ENCODE measurements around the gene ATG4B. TPM values are rescaled to one million over a fixed set of nuclear protein-coding genes. Genes with fewer than 3 reads are reported as not detected.

The ATG4B gene
- total and polyA plus RNA-seq, 4 donors, result 53.8 to 124 (median 74.1) TPM

- peaks cover 36% of the 10 kb centered on the region for H3K36me3 ChIP-seq (ENCODE audit: control insufficient read depth, insufficient read depth, low read length)
- no peaks in the 10 kb centered on the region for H3K9me3 ChIP-seq (ENCODE audit: control insufficient read depth, insufficient read depth, low read length)
- H3K4me3 ChIP-seq (ENCODE audit: low read depth, low read length), result no peak overlapping the region
- no peak overlapping the region for H3K27ac ChIP-seq (ENCODE audit: low read depth, low read length)
- peaks cover 8% of the 10 kb centered on the region for H3K4me1 ChIP-seq (ENCODE audit: control insufficient read depth, insufficient read depth, low read length)
- 94% methylated on average over 6 of the region's 6 CpGs for WGBS (ENCODE audit: insufficient coverage)
- no peak for DNase-seq (ENCODE audit: low read depth in 4 of 6, low spot score in 6 of 6)
- H3K27me3 ChIP-seq (ENCODE audit: control insufficient read depth, insufficient read depth, low read length), result no peaks in the 10 kb centered on the region
Observed at GRCh38 chr2:241649927-241650326, 12.4 kb downstream of the ATG4B start.

- Histone ChIP-seq H3K9me3 (ENCODE audit: control insufficient read depth, insufficient read depth, low read length) (no peaks in the 10 kb centered on the region), H3K27me3 (ENCODE audit: control insufficient read depth, insufficient read depth, low read length) (no peaks in the 10 kb centered on the region), H3K36me3 (ENCODE audit: control insufficient read depth, insufficient read depth, low read length) (peaks cover 53% of the 10 kb centered on the region), H3K4me1 (ENCODE audit: control insufficient read depth, insufficient read depth, low read length) (peaks cover 6% of the 10 kb centered on the region), H3K27ac (ENCODE audit: low read depth, low read length) (no peak overlapping the region), H3K4me3 (ENCODE audit: low read depth, low read length) (no peak overlapping the region)
- no peak for DNase-seq (ENCODE audit: low read depth in 4 of 6, low spot score in 6 of 6)
- WGBS (ENCODE audit: insufficient coverage), result 100% methylated on average over 1 of the region's 9 CpGs
Observed at GRCh38 chr2:241652142-241652541, 14.6 kb downstream of the ATG4B start.

- Histone ChIP-seq H3K27ac (ENCODE audit: low read depth, low read length) (no peak overlapping the region), H3K4me3 (ENCODE audit: low read depth, low read length) (no peak overlapping the region), H3K36me3 (ENCODE audit: control insufficient read depth, insufficient read depth, low read length) (peaks cover 54% of the 10 kb centered on the region), H3K4me1 (ENCODE audit: control insufficient read depth, insufficient read depth, low read length) (peaks cover 6% of the 10 kb centered on the region), H3K27me3 (ENCODE audit: control insufficient read depth, insufficient read depth, low read length) (no peaks in the 10 kb centered on the region), H3K9me3 (ENCODE audit: control insufficient read depth, insufficient read depth, low read length) (no peaks in the 10 kb centered on the region)
- no peak for DNase-seq (ENCODE audit: low read depth in 4 of 6, low spot score in 6 of 6)
- WGBS (ENCODE audit: insufficient coverage), result 96% methylated on average over 9 of the region's 9 CpGs
Observed at GRCh38 chr2:241652722-241653121, 15.2 kb downstream of the ATG4B start.

GRCh38 chr2:241653210-241653750 lies 15.8 kb downstream of the ATG4B start:
- no peak overlapping the region for H3K4me3 ChIP-seq (ENCODE audit: low read depth, low read length)
- no peaks in the 10 kb centered on the region for H3K9me3 ChIP-seq (ENCODE audit: control insufficient read depth, insufficient read depth, low read length)
- peaks cover 5% of the 10 kb centered on the region for H3K4me1 ChIP-seq (ENCODE audit: control insufficient read depth, insufficient read depth, low read length)
- 97% methylated on average over 13 of the region's 13 CpGs for WGBS (ENCODE audit: insufficient coverage)
- no peaks in the 10 kb centered on the region for H3K27me3 ChIP-seq (ENCODE audit: control insufficient read depth, insufficient read depth, low read length)
- no peak overlapping the region for H3K27ac ChIP-seq (ENCODE audit: low read depth, low read length)
- peaks cover 60% of the 10 kb centered on the region for H3K36me3 ChIP-seq (ENCODE audit: control insufficient read depth, insufficient read depth, low read length)
- DNase-seq (ENCODE audit: low read depth in 4 of 6, low spot score in 6 of 6), result no peak

GRCh38 chr2:241654551-241654950 lies 17.1 kb downstream of the ATG4B start:
- DNase-seq (ENCODE audit: low read depth in 4 of 6, low spot score in 6 of 6), result no peak
- Histone ChIP-seq H3K4me1 (ENCODE audit: control insufficient read depth, insufficient read depth, low read length) (no peaks in the 10 kb centered on the region), H3K27me3 (ENCODE audit: control insufficient read depth, insufficient read depth, low read length) (no peaks in the 10 kb centered on the region), H3K36me3 (ENCODE audit: control insufficient read depth, insufficient read depth, low read length) (peaks cover 72% of the 10 kb centered on the region), H3K9me3 (ENCODE audit: control insufficient read depth, insufficient read depth, low read length) (no peaks in the 10 kb centered on the region), H3K4me3 (ENCODE audit: low read depth, low read length) (no peak overlapping the region), H3K27ac (ENCODE audit: low read depth, low read length) (no peak overlapping the region)
- 91% methylated on average over 3 of the region's 12 CpGs for WGBS (ENCODE audit: insufficient coverage)

- DNase-seq (ENCODE audit: low read depth in 4 of 6, low spot score in 6 of 6), result no peak
- Histone ChIP-seq H3K27me3 (ENCODE audit: control insufficient read depth, insufficient read depth, low read length) (no peaks in the 10 kb centered on the region), H3K4me3 (ENCODE audit: low read depth, low read length) (no peak overlapping the region), H3K27ac (ENCODE audit: low read depth, low read length) (no peak overlapping the region), H3K4me1 (ENCODE audit: control insufficient read depth, insufficient read depth, low read length) (no peaks in the 10 kb centered on the region), H3K9me3 (ENCODE audit: control insufficient read depth, insufficient read depth, low read length) (no peaks in the 10 kb centered on the region), H3K36me3 (ENCODE audit: control insufficient read depth, insufficient read depth, low read length) (peaks cover 81% of the 10 kb centered on the region)
- 96% methylated on average over 16 of the region's 17 CpGs for WGBS (ENCODE audit: insufficient coverage)
Observed at GRCh38 chr2:241655516-241656189, 18.2 kb downstream of the ATG4B start.

- Histone ChIP-seq H3K27ac (ENCODE audit: low read depth, low read length) (no peak overlapping the region), H3K36me3 (ENCODE audit: control insufficient read depth, insufficient read depth, low read length) (peaks cover 87% of the 10 kb centered on the region), H3K9me3 (ENCODE audit: control insufficient read depth, insufficient read depth, low read length) (no peaks in the 10 kb centered on the region), H3K4me1 (ENCODE audit: control insufficient read depth, insufficient read depth, low read length) (no peaks in the 10 kb centered on the region), H3K4me3 (ENCODE audit: low read depth, low read length) (no peak overlapping the region), H3K27me3 (ENCODE audit: control insufficient read depth, insufficient read depth, low read length) (no peaks in the 10 kb centered on the region)
- WGBS (ENCODE audit: insufficient coverage), result 95% methylated on average over 13 of the region's 13 CpGs
- DNase-seq (ENCODE audit: low read depth in 4 of 6, low spot score in 6 of 6), result no peak
Observed at GRCh38 chr2:241656190-241656741, 18.8 kb downstream of the ATG4B start.

- Histone ChIP-seq H3K9me3 (ENCODE audit: control insufficient read depth, insufficient read depth, low read length) (no peaks in the 10 kb centered on the region), H3K4me3 (ENCODE audit: low read depth, low read length) (no peak overlapping the region), H3K27ac (ENCODE audit: low read depth, low read length) (no peak overlapping the region), H3K27me3 (ENCODE audit: control insufficient read depth, insufficient read depth, low read length) (no peaks in the 10 kb centered on the region), H3K36me3 (ENCODE audit: control insufficient read depth, insufficient read depth, low read length) (peaks cover 77% of the 10 kb centered on the region), H3K4me1 (ENCODE audit: control insufficient read depth, insufficient read depth, low read length) (no peaks in the 10 kb centered on the region)
- no peak for DNase-seq (ENCODE audit: low read depth in 4 of 6, low spot score in 6 of 6)
- WGBS (ENCODE audit: insufficient coverage), result 92% methylated on average over 14 of the region's 15 CpGs
Observed at GRCh38 chr2:241657786-241658254, 20.3 kb downstream of the ATG4B start.

- Histone ChIP-seq H3K4me1 (ENCODE audit: control insufficient read depth, insufficient read depth, low read length) (no peaks in the 10 kb centered on the region), H3K36me3 (ENCODE audit: control insufficient read depth, insufficient read depth, low read length) (peaks cover 74% of the 10 kb centered on the region), H3K9me3 (ENCODE audit: control insufficient read depth, insufficient read depth, low read length) (no peaks in the 10 kb centered on the region), H3K27me3 (ENCODE audit: control insufficient read depth, insufficient read depth, low read length) (no peaks in the 10 kb centered on the region), H3K4me3 (ENCODE audit: low read depth, low read length) (no peak overlapping the region), H3K27ac (ENCODE audit: low read depth, low read length) (no peak overlapping the region)
- 92% methylated on average over 5 of the region's 5 CpGs for WGBS (ENCODE audit: insufficient coverage)
- no peak for DNase-seq (ENCODE audit: low read depth in 4 of 6, low spot score in 6 of 6)
Observed at GRCh38 chr2:241658296-241658695, 20.8 kb downstream of the ATG4B start.

Data from spinal cord (tissue), 10 donors.